Vagina (tissue), 2 donors: ENCODE data around the gene KCNG4. TPM values are rescaled to one million over a fixed set of nuclear protein-coding genes. Genes with fewer than 3 reads are reported as not detected.

Source experiments
- DNase-seq, 2 donors: peaks; one replicate each; pipeline ENCODE4 v3.0.0-alpha.2; 2017; ENCODE audit errors: extremely low spot score in 2 of 2
- H3K27ac ChIP-seq: fragments of 200-600 bp; sonication (generic); one replicate; pipeline ENCODE4 v1.5.1; 2019
- H3K27me3 ChIP-seq: fragments of 200-600 bp; sonication (generic); one replicate; pipeline ENCODE4 v1.5.1; 2019
- H3K36me3 ChIP-seq, 2 donors: fragments of 200-600 bp; sonication (generic); one replicate each; pipeline ENCODE4 v1.5.1; 2017 to 2019
- H3K4me1 ChIP-seq: fragments of 200-600 bp; sonication (generic); one replicate; pipeline ENCODE4 v1.5.1; 2019
- H3K4me3 ChIP-seq, 2 donors: fragments of 200-600 bp; sonication (generic); 1 replicate in 1 of 2; 2 replicates in 1 of 2; pipeline ENCODE4 v1.5.1; 2016 to 2019
- H3K9me3 ChIP-seq: fragments of 200-600 bp; sonication (generic); one replicate; pipeline ENCODE4 v1.5.1; 2019
- CTCF ChIP-seq, 3 experiments: fragments of 450-650 bp in 2 of 3; fragments of 200-600 bp in 1 of 3; sonication (generic) in 1 of 3; IDR thresholded peaks; one replicate each; pipeline ENCODE4 v1.5.1; 2017 to 2019; ENCODE audit warnings: antibody characterized with exemption in 3 of 3, mild to moderate bottlenecking in 2 of 3, moderate library complexity in 2 of 3
- POLR2A ChIP-seq, 2 donors: fragments of 450-650 bp; IDR thresholded peaks; one replicate each; pipeline ENCODE4 v1.6.1; 2017; ENCODE audit warnings: antibody characterized with exemption in 2 of 2, mild to moderate bottlenecking in 2 of 2, moderate library complexity in 2 of 2
- POLR2AphosphoS5 ChIP-seq, 2 donors: sonication (generic); formaldehyde crosslinking; IDR thresholded peaks; one replicate each; pipeline ENCODE4 v1.9.0; 2017; ENCODE audit warnings: antibody characterized with exemption in 2 of 2, mild to moderate bottlenecking in 2 of 2, low read depth in 1 of 2; ENCODE audit not compliant: insufficient read depth in 1 of 2
- intact Hi-C: fragments of 100-400 bp; cut with DNase I; formaldehyde crosslinking; loops from one replicate; pipeline ENCODE4 v1.15.1; 2023
- small RNA-seq: library from RNA; depleted of rRNA; stranded (forward); fragments of <200 nt; gene quantifications from one replicate; pipeline ENCODE3, GENCODE V24; 2016
- total RNA-seq: library from RNA; depleted of rRNA; stranded (reverse); fragments of >200 nt; gene quantifications from one replicate; pipeline ENCODE4 v1.2.3, GENCODE V29; 2016

KCNG4 gene
- total RNA-seq, 1 donor from 2014 or later, result not detected

DNA sequence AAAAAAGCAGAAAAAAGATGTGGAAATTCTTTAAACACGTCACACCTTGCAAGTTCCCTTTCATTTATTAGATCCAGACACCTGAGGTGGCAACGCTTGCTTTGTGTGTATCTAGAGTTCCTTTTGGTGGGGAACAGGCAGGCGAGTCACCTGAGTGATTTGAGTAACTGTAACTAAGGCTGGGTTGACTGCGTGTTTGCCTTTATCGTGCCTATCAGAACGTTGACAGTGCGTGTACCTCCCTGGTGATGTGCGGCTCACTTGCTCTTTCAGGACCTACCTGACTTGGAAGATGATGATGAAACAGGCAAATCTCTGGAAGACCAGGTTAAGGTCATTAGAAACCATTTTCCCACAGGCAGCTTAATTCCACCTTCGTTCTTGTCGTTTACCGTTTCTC lies 65.4 kb downstream of the KCNG4 start:
- H3K27ac ChIP-seq, result no peak overlapping the region
- no peak overlapping the region for H3K4me3 ChIP-seq
- DNase-seq, result no peak
- no peaks in the 10 kb centered on the region for H3K9me3 ChIP-seq
- H3K4me1 ChIP-seq, result peaks cover 36% of the 10 kb centered on the region
- intact Hi-C loops, result loop anchor here (10.0 kb wide), 1 partner anchor 220 kb away; the partner anchor contains the start of gene OSGIN1
- TF ChIP-seq POLR2AphosphoS5 (IDR thresholded peaks at IDR 0.05; ENCODE audit: insufficient read depth in 1 of 2, low read depth in 1 of 2) (no peak), POLR2A (IDR thresholded peaks at IDR 0.05) (no peak), CTCF (IDR thresholded peaks at IDR 0.05) (no peak)
- H3K27me3 ChIP-seq, result no peaks in the 10 kb centered on the region
- H3K36me3 ChIP-seq, result peaks cover 0 to 6% of the 10 kb centered on the region in 2 donors

DNA sequence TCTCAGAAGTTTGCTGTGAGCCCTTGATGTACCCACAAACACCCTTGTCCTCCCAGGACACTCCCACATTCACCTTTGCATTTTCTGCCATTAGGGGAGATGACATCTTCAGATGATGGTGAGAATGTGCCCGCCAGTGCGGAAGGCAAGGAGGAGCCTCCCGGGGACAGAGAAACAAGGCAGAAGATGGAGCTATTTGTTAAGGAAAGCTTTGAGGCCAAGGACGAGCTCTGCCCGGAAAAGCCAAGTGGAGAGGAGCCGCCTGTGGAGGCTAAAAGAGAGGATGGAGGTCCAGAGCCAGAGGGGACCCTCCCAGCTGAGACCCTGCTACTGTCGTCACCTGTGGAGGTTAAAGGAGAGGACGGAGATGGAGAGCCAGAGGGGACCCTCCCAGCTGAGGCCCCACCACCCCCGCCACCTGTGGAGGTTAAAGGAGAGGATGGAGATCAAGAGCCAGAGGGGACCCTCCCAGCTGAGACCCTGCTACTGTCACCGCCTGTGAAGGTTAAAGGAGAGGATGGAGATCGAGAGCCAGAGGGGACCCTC lies 70.0 kb downstream of the KCNG4 start:
- no peaks in the 10 kb centered on the region for H3K9me3 ChIP-seq
- H3K4me1 ChIP-seq, result peaks cover 2% of the 10 kb centered on the region
- H3K27me3 ChIP-seq, result no peaks in the 10 kb centered on the region
- DNase-seq, result no peak
- H3K36me3 ChIP-seq, result no peaks in the 10 kb centered on the region
- intact Hi-C loops, result loop anchor here (10.0 kb wide), 1 partner anchor 215 kb away; the partner anchor contains the start of gene OSGIN1
- H3K27ac ChIP-seq, result no peak overlapping the region
- no peak overlapping the region for H3K4me3 ChIP-seq
- TF ChIP-seq POLR2A (IDR thresholded peaks at IDR 0.05) (no peak), CTCF (IDR thresholded peaks at IDR 0.05) (no peak), POLR2AphosphoS5 (IDR thresholded peaks at IDR 0.05; ENCODE audit: insufficient read depth in 1 of 2, low read depth in 1 of 2) (no peak)

Small RNA genes lying within 50 kb of the gene (small RNA-seq; reads per million reads assigned to genes)
- gene RNA5SP433, result not detected

Other genes starting within 250 kb of the KCNG4 start
- gene SLC38A8, start 197.2 kb downstream of the KCNG4 start, total RNA-seq, result not detected
- 71.0 TPM for gene MBTPS1, start 123.1 kb downstream of the KCNG4 start, total RNA-seq
- gene HSDL1, start 94.8 kb downstream of the KCNG4 start, total RNA-seq, result 16.9 TPM
- gene DNAAF1, start 94.7 kb downstream of the KCNG4 start, total RNA-seq, result not detected
- 30.2 TPM for gene TAF1C, start 53.0 kb downstream of the KCNG4 start, total RNA-seq
- not detected for gene ADAD2, start 48.9 kb downstream of the KCNG4 start, total RNA-seq
- 12.0 TPM for gene WFDC1, start 54.9 kb upstream of the KCNG4 start, total RNA-seq
- gene ATP2C2, start 128.5 kb upstream of the KCNG4 start, total RNA-seq, result 35.1 TPM